MM.1S (cell line): ENCODE data around the gene APOBEC3C.

Source experiments
- DNase-seq: peaks from one replicate; pipeline ENCODE4 v3.0.0-alpha.2; 2015
- H2AFZ ChIP-seq: fragments of 300-600 bp; sonication (generic); 2 replicates; pipeline ENCODE4 v1.6.0; 2016; ENCODE audit warnings: antibody characterized with exemption, low read length
- H3F3A ChIP-seq: fragments of 300-600 bp; sonication (generic); 2 replicates; pipeline ENCODE4 v1.6.1; 2016; ENCODE audit warnings: mild to moderate bottlenecking, antibody characterized with exemption, low read length, moderate library complexity, mixed read lengths; ENCODE audit not compliant: insufficient read depth
- H3K27ac ChIP-seq: fragments of 300-600 bp; sonication (generic); 2 replicates; pipeline ENCODE4 v1.5.1; 2016; ENCODE audit warnings: mild to moderate bottlenecking, low read length
- H3K27me3 ChIP-seq: fragments of 300-600 bp; sonication (generic); replicated peaks from 2 replicates; pipeline ENCODE4 v1.6.0; 2016; ENCODE audit warnings: low read length; ENCODE audit not compliant: insufficient read depth
- H3K36me3 ChIP-seq: fragments of 300-600 bp; sonication (generic); replicated peaks from 2 replicates; pipeline ENCODE4 v1.6.1; 2016; ENCODE audit warnings: mild to moderate bottlenecking, low read length, mixed read lengths; ENCODE audit not compliant: insufficient read depth
- H3K4me1 ChIP-seq: fragments of 300-600 bp; sonication (generic); 2 replicates; pipeline ENCODE4 v1.6.1; 2016; ENCODE audit warnings: low read length, mixed read lengths
- H3K4me2 ChIP-seq: fragments of 300-600 bp; sonication (generic); 2 replicates; pipeline ENCODE4 v1.6.0; 2016; ENCODE audit warnings: low read depth, low read length
- H3K4me3 ChIP-seq: fragments of 300-600 bp; sonication (generic); 2 replicates; pipeline ENCODE4 v1.5.1; 2016; ENCODE audit warnings: low read length, mixed read lengths
- H3K79me2 ChIP-seq: fragments of 300-600 bp; sonication (generic); 2 replicates; pipeline ENCODE4 v1.6.1; 2016; ENCODE audit warnings: mixed run types, low read length, mixed read lengths
- H3K9ac ChIP-seq: fragments of 300-600 bp; sonication (generic); 2 replicates; pipeline ENCODE4 v1.6.1; 2016; ENCODE audit warnings: low read length, mixed read lengths
- H3K9me2 ChIP-seq: fragments of 300-600 bp; sonication (generic); replicated peaks from 2 replicates; pipeline ENCODE4 v1.6.1; 2016; ENCODE audit warnings: mild to moderate bottlenecking, low read length, mixed read lengths; ENCODE audit not compliant: insufficient read depth
- H3K9me3 ChIP-seq: fragments of 300-600 bp; sonication (generic); replicated peaks from 2 replicates; pipeline ENCODE4 v1.6.1; 2016; ENCODE audit warnings: mild to moderate bottlenecking, low read length, mixed read lengths; ENCODE audit not compliant: insufficient read depth
- H4K20me1 ChIP-seq: fragments of 300-600 bp; sonication (generic); 2 replicates; pipeline ENCODE4 v1.6.1; 2016; ENCODE audit warnings: mild to moderate bottlenecking, low read length, moderate library complexity, mixed read lengths; ENCODE audit not compliant: insufficient read depth
- CTCF ChIP-seq: fragments of 300-600 bp; sonication (generic); IDR thresholded peaks from 2 replicates; pipeline ENCODE4 v1.5.1; 2016; ENCODE audit warnings: antibody characterized with exemption, low read length, mixed read lengths
- EZH2 ChIP-seq: fragments of 300-600 bp; sonication (generic); optimal IDR thresholded peaks from 2 replicates; pipeline ENCODE3; 2017; ENCODE audit warnings: low read depth, mild to moderate bottlenecking, antibody characterized with exemption, low read length, mixed read lengths
- EZH2phosphoT487 ChIP-seq: fragments of 300-600 bp; sonication (generic); IDR thresholded peaks from 2 replicates; pipeline ENCODE4 v1.6.1; 2018; ENCODE audit warnings: antibody characterized with exemption, low read length

The APOBEC3C gene

GRCh38 chr22:39013942-39014722 lies at the start of gene APOBEC3C:
Gene APOBEC3C (plus strand): TSS chr22:39014257. CDS start chr22:39014363, 106 bp downstream.
- peak within 1 kb of the TSS; percentile 74 for H3K4me2 ChIP-seq
- H3K9ac ChIP-seq: peak within 1 kb of the TSS; percentile 79
- peak within 1 kb of the TSS; percentile 55 for H2AFZ ChIP-seq
- DNase-seq: peak; percentile 91
- TF ChIP-seq EZH2phosphoT487 (no peak), CTCF (peak; percentile 28), EZH2 (no peak)
- peak within 1 kb of the TSS; percentile 81 for H3K4me3 ChIP-seq
- H3K4me1 ChIP-seq: peaks cover 4% of the 10 kb centered on the region
- H3K36me3 ChIP-seq: no peaks in the 10 kb centered on the region
- H3K27me3 ChIP-seq: no peaks in the 10 kb centered on the region
- H4K20me1 ChIP-seq: no peaks in the 10 kb centered on the region
- no peaks in the 10 kb centered on the region for H3K9me2 ChIP-seq
- H3K79me2 ChIP-seq: peaks cover 40% of the 10 kb centered on the region
- no peaks in the 10 kb centered on the region for H3K9me3 ChIP-seq
- peaks cover 22% of the 10 kb centered on the region for H3F3A ChIP-seq
- peak within 1 kb of the TSS; percentile 80 for H3K27ac ChIP-seq

GRCh38 chr22:38964306-38964705 lies 49.8 kb upstream of the APOBEC3C start:
- Histone ChIP-seq H3K27ac (no peak overlapping the region), H4K20me1 (no peaks in the 10 kb centered on the region), H3K79me2 (no peaks in the 10 kb centered on the region), H3K9ac (no peak overlapping the region), H3K27me3 (no peaks in the 10 kb centered on the region), H3K4me1 (peaks cover 22% of the 10 kb centered on the region), H3K4me2 (no peak overlapping the region), H3K4me3 (no peak overlapping the region), H3K9me3 (no peaks in the 10 kb centered on the region), H3K36me3 (no peaks in the 10 kb centered on the region), H3F3A (no peaks in the 10 kb centered on the region), H2AFZ (no peak overlapping the region), H3K9me2 (no peaks in the 10 kb centered on the region)
- no peak for DNase-seq
- TF ChIP-seq CTCF (no peak), EZH2 (no peak), EZH2phosphoT487 (no peak)

- Histone ChIP-seq H3F3A (no peaks in the 10 kb centered on the region), H3K27me3 (no peaks in the 10 kb centered on the region), H3K9me3 (no peaks in the 10 kb centered on the region), H4K20me1 (no peaks in the 10 kb centered on the region), H3K9ac (no peak overlapping the region), H3K4me3 (no peak overlapping the region), H3K79me2 (no peaks in the 10 kb centered on the region), H3K4me1 (peaks cover 22% of the 10 kb centered on the region), H3K27ac (no peak overlapping the region), H3K9me2 (no peaks in the 10 kb centered on the region), H3K36me3 (no peaks in the 10 kb centered on the region), H3K4me2 (no peak overlapping the region), H2AFZ (no peak overlapping the region)
- DNase-seq: no peak
- TF ChIP-seq EZH2: no peak
- no peak for TF ChIP-seq CTCF
- TF ChIP-seq EZH2phosphoT487: no peak
These were observed 49.1 kb upstream of the APOBEC3C start for GRCh38 chr22:38964989-38965388.
